GM19099 (cell line): Measurements from ENCODE around the gene PADI6.

Experiments
- POLR2A ChIP-seq: IDR thresholded peaks from 3 replicates; pipeline ENCODE4 v1.6.1; 2011; ENCODE audit warnings: low read depth; ENCODE audit not compliant: insufficient read length; ENCODE audit errors: extremely low read depth

PADI6 gene

DNA sequence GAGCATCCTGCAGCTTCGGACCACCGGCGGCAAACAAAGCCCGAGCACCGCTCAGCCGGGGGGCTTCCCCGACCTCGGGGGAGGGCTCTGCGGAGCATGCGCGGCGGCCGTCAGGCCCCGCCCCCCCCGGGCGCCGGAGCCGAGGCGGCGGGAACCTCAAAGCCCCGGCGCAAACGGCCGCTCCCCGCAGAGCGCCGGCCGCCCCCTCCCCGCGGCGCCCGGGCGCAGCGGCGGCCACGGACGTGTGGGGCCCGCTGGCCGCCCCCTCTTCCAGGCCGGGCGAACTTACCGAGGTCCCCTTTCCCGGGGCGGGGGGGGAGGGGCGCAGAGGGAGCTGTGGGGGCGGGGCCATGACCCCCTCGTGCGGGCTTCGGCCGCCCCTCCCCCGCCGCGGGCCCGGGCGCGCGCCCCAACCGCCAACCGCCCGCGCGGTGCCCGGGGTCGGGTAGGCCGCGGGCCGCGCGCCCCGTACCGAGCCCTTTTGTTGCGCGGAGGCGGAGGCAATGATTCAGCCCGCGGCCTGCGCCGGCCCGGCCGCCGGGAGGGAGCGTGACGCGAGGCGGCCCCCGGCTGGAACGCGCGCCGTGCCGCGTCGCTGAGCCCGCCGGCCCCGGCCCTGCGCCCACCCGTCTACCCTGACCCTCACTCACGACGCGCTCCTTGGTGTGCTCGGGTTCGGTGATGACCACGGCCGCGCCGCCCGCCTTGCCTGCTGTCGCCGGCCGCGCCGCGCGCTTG, 65.8 kb downstream of the PADI6 start:
- TF ChIP-seq POLR2A: peak; percentile 52

GRCh38 chr1:17438318-17439249, 66.6 kb downstream of the PADI6 start:
- peak; percentile 50 for TF ChIP-seq POLR2A

DNA sequence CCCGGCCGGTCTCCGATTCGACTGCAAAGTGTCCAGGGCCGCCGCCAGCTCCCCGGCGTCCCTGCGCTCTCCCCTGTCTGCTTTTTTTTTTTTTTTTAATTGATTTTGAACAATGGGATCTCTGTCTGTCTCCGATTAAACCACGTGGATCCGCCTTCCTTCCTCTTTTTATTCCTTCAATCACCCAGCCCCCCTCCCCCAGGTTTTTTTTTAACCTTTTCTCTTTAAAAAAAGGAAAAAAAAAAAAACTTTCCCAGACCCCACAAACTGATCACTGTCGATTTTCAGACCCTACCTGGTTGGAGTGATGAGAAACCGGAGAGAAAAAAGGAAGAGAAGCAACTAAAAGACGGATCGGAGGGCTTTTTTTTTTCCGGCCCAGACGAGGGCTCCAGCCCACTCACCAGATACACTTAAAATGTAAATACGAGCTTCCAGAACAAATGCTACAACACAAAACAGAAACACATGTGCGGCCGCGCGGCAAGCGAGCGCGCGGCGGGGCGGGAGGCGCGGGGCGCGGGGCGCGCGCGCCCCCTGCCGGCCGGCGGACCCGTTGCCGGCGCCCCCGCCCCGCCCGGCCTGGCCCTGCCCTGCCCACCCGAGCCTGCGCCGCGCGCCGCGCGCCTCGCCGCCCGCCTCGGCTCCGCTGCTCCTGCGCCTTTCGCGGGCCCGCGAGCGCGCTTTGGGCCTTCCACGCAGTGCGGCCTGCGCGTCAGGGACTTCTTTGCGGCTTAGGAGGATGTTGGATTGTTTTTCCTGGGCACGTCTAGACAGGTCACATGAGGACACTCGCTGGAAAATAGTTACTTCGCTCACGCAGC, 67.5 kb downstream of the PADI6 start, which contains the start of gene RCC2:
Gene RCC2 (minus strand): TSS at position 428 of the 824 bp plus-strand sequence. CDS start 1,163 bp downstream, outside the sequence.
- TF ChIP-seq POLR2A: peak; percentile 66

- no peak for TF ChIP-seq POLR2A
Measured at GRCh38 chr1:17440074-17440826, 68.3 kb downstream of the PADI6 start.

DNA sequence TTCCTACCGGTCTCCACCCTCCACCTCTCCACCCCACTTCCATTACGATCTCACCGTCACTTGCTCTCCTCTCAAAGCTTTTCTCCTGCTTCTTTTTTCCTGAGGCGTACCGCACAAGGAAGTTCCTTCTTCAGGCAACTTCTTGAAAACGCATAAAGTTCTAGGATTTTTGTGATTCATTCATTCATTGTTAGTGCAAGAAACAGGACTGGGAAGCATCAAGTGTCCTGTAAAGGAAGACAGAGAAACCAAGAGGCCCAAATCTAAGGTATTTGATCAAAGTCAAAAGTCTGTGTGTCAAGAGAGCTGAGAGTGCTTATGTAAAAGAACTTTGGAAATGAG, 68.8 kb downstream of the PADI6 start:
- no peak for TF ChIP-seq POLR2A

- TF ChIP-seq POLR2A: no peak
Measured at GRCh38 chr1:17441265-17441992, 69.4 kb downstream of the PADI6 start.

DNA sequence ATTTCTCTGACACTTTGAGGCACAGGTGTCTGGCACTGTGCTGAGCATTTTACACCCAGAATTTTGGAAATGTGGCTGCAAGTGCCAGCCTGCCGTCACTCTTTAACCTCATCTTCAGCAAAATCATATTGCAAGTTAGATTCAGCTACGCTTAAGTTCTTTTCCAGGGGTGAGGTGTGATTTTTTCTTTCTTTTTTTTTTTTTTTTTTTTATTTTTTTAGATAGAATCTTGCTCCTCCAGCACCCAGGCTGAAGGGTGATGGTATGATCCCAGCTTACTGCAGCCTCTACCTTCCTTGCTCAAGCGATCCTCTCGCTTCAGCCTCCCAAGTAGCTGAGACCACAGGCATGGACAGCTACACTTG, 70.0 kb downstream of the PADI6 start:
- TF ChIP-seq POLR2A: no peak

DNA sequence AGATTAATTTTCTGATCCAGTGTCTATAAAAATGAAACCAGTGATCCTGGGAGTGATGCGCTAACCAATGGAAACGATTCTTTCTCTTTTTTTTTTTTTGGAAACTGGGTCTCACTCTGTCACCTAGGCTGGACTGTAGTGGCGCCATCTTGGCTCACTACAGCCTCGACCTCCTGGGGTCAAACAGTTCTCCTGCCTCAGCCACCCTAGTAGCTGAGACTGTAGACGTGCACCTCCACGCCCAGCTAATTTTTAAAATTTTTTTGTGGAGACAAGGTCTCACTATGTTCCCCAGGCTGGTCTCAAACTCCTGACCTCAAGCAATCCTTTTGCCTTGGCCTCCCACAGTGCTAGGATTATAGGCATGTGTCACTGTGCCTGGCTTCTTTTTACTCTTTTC, 70.8 kb downstream of the PADI6 start:
- no peak for TF ChIP-seq POLR2A

GRCh38 chr1:17447501-17447992, 75.6 kb downstream of the PADI6 start:
- no peak for TF ChIP-seq POLR2A
